GM21723 (cell line): ENCODE data around the gene WDTC1.

Source experiments
- ATAC-seq: cut with Tn5 transposase; IDR thresholded peaks from one replicate; pipeline ENCODE4 v1.9.1; 2021; ENCODE audit warnings: mild to moderate bottlenecking, moderate library complexity; ENCODE audit not compliant: unreplicated experiment

The WDTC1 gene

GRCh38 chr1:27301052-27301422 is 66.6 kb downstream of the WDTC1 start:
- ATAC-seq: no peak

- no peak for ATAC-seq
Observed at GRCh38 chr1:27301582-27302199, 67.3 kb downstream of the WDTC1 start.

- no peak for ATAC-seq
Observed at GRCh38 chr1:27302612-27303011, 68.2 kb downstream of the WDTC1 start.

GRCh38 chr1:27303509-27303908 is 69.1 kb downstream of the WDTC1 start:
- no peak for ATAC-seq

- no peak for ATAC-seq
Observed at GRCh38 chr1:27306071-27306470, 71.6 kb downstream of the WDTC1 start.

- no peak for ATAC-seq
Observed at GRCh38 chr1:27306892-27307761, 72.7 kb downstream of the WDTC1 start.

- ATAC-seq: no peak
Observed at GRCh38 chr1:27307874-27308598, 73.6 kb downstream of the WDTC1 start.

- no peak for ATAC-seq
Observed at GRCh38 chr1:27314169-27314568, 79.7 kb downstream of the WDTC1 start.

- no peak for ATAC-seq
Observed at GRCh38 chr1:27314737-27315136, 80.3 kb downstream of the WDTC1 start.

GRCh38 chr1:27316860-27317259 is 82.4 kb downstream of the WDTC1 start:
- no peak for ATAC-seq

GRCh38 chr1:27318136-27318535 is 83.7 kb downstream of the WDTC1 start:
- ATAC-seq: no peak

GRCh38 chr1:27318596-27318995 is 84.2 kb downstream of the WDTC1 start:
- ATAC-seq: no peak

GRCh38 chr1:27321813-27322568 is 87.6 kb downstream of the WDTC1 start, which contains the start of gene TMEM222:
Gene TMEM222 (plus strand): TSS chr1:27322163. CDS start chr1:27322198, 35 bp downstream.
- ATAC-seq: peak; percentile 93

- ATAC-seq: no peak
Observed at GRCh38 chr1:27322569-27323240, 88.3 kb downstream of the WDTC1 start.

- no peak for ATAC-seq
Observed at GRCh38 chr1:27325286-27325685, 90.9 kb downstream of the WDTC1 start.

- ATAC-seq: no peak
Observed at GRCh38 chr1:27327964-27328363, 93.5 kb downstream of the WDTC1 start.

GRCh38 chr1:27330786-27331185 is 96.4 kb downstream of the WDTC1 start:
- ATAC-seq: no peak

- no peak for ATAC-seq
Observed at GRCh38 chr1:27331426-27331825, 97.0 kb downstream of the WDTC1 start.

GRCh38 chr1:27331922-27332321 is 97.5 kb downstream of the WDTC1 start:
- no peak for ATAC-seq

- ATAC-seq: no peak
Observed at GRCh38 chr1:27332536-27333281, 98.3 kb downstream of the WDTC1 start.
